OCI-LY1 (cell line): ENCODE results near the gene KCTD3.

Source experiments
- CTCF ChIP-seq: fragments of 200-600 bp; sonication (generic), shearing (Covaris generic); IDR thresholded peaks from 2 replicates; pipeline ENCODE4 v1.5.1; 2017; ENCODE audit warnings: mild to moderate bottlenecking, antibody characterized with exemption, low read length, moderate library complexity, mixed read lengths
- EZH2 ChIP-seq: fragments of 200-600 bp; sonication (generic), shearing (Covaris generic); IDR thresholded peaks from 2 replicates; pipeline ENCODE4 v1.8.0; 2017; ENCODE audit warnings: borderline replicate concordance, mixed run types, mild to moderate bottlenecking, antibody characterized with exemption, low read length, moderate library complexity, mixed read lengths

GRCh38 chr1:215594640-215595039 is 27.5 kb downstream of the KCTD3 start:
- no peak for TF ChIP-seq CTCF
- TF ChIP-seq EZH2: no peak
